H9 (cell line): ENCODE measurements around the gene PEMT. TPM values are rescaled to one million over a fixed set of nuclear protein-coding genes. Genes with fewer than 3 reads are reported as not detected.

Experiments
- DNase-seq: peaks from one replicate; pipeline ENCODE4 v3.0.0-alpha.2; 2017
- H2AFZ ChIP-seq: one replicate; pipeline ENCODE4 v1.6.1; 2013; ENCODE audit warnings: mild to moderate bottlenecking, low read length, control low read depth, moderate library complexity
- H2AK5ac ChIP-seq: 2 replicates; pipeline ENCODE4 v1.6.1; 2013; ENCODE audit warnings: low read length, control low read depth, mixed read lengths; ENCODE audit not compliant: insufficient read length
- H2BK120ac ChIP-seq: one replicate; pipeline ENCODE4 v1.6.1; 2013; ENCODE audit warnings: low read depth, mild to moderate bottlenecking, low read length, control low read depth, inconsistent platforms; ENCODE audit not compliant: poor library complexity, severe bottlenecking
- H2BK12ac ChIP-seq: 2 replicates; pipeline ENCODE4 v1.6.1; 2013; ENCODE audit warnings: low read length, control low read depth, mixed read lengths, low read depth; ENCODE audit not compliant: insufficient read length
- H2BK15ac ChIP-seq: 2 replicates; pipeline ENCODE4 v1.6.1; 2013; ENCODE audit warnings: low read depth, low read length, control low read depth
- H2BK20ac ChIP-seq: one replicate; pipeline ENCODE4 v1.6.1; 2013; ENCODE audit warnings: low read depth, mild to moderate bottlenecking, low read length, control low read depth, inconsistent platforms; ENCODE audit not compliant: poor library complexity, severe bottlenecking
- H2BK5ac ChIP-seq: 2 replicates; pipeline ENCODE4 v1.6.1; 2013; ENCODE audit warnings: low read length, control low read depth, mixed read lengths; ENCODE audit not compliant: insufficient read length
- H3K14ac ChIP-seq: 2 replicates; pipeline ENCODE4 v1.6.1; 2013; ENCODE audit warnings: low read length, control low read depth; ENCODE audit not compliant: insufficient read depth
- H3K18ac ChIP-seq: 2 replicates; pipeline ENCODE4 v1.6.1; 2013; ENCODE audit warnings: low read depth, mild to moderate bottlenecking, mixed read lengths, low read length, control low read depth; ENCODE audit not compliant: insufficient read length
- H3K23ac ChIP-seq: 2 replicates; pipeline ENCODE4 v1.6.1; 2013; ENCODE audit warnings: low read length, control low read depth, mixed read lengths, low read depth; ENCODE audit not compliant: insufficient read length
- H3K23me2 ChIP-seq: 2 replicates; pipeline ENCODE4 v1.6.1; 2013; ENCODE audit warnings: low read depth, mild to moderate bottlenecking, mixed read lengths, low read length, control low read depth; ENCODE audit not compliant: insufficient read length, poor library complexity, severe bottlenecking
- H3K27ac ChIP-seq: 2 replicates; pipeline ENCODE4 v1.5.1; 2013; ENCODE audit warnings: low read length, control low read depth, mixed read lengths, low read depth; ENCODE audit not compliant: insufficient read length
- H3K27me3 ChIP-seq: 2 replicates; pipeline ENCODE4 v1.6.1; 2013; ENCODE audit warnings: low read length, control low read depth, inconsistent platforms; ENCODE audit not compliant: insufficient read depth
- H3K4ac ChIP-seq: 2 replicates; pipeline ENCODE4 v1.6.1; 2013; ENCODE audit warnings: low read depth, mild to moderate bottlenecking, control low read depth, inconsistent platforms, low read length, moderate library complexity
- H3K4me1 ChIP-seq: 2 replicates; pipeline ENCODE4 v1.6.1; 2013; ENCODE audit warnings: low read length, control low read depth, inconsistent platforms; ENCODE audit not compliant: insufficient read depth
- H3K4me2 ChIP-seq: 2 replicates; pipeline ENCODE4 v1.6.1; 2013; ENCODE audit warnings: low read length, control low read depth, mixed read lengths; ENCODE audit not compliant: insufficient read length, insufficient read depth
- H3K56ac ChIP-seq: 2 replicates; pipeline ENCODE4 v1.6.1; 2013; ENCODE audit warnings: low read depth, mild to moderate bottlenecking, mixed read lengths, low read length, control low read depth; ENCODE audit not compliant: insufficient read length
- H3K79me1 ChIP-seq: 2 replicates; pipeline ENCODE4 v1.6.1; 2013; ENCODE audit warnings: low read depth, mild to moderate bottlenecking, moderate library complexity, low read length, control low read depth, inconsistent platforms; ENCODE audit not compliant: insufficient read depth, poor library complexity, severe bottlenecking
- H3K79me2 ChIP-seq: 2 replicates; pipeline ENCODE4 v1.6.1; 2013; ENCODE audit warnings: low read length, control low read depth, inconsistent platforms; ENCODE audit not compliant: insufficient read depth
- H3K9ac ChIP-seq: 2 replicates; pipeline ENCODE4 v1.6.1; 2013; ENCODE audit warnings: low read length, control low read depth, mixed read lengths; ENCODE audit not compliant: insufficient read length; ENCODE audit errors: extremely low read depth
- H3K9me3 ChIP-seq: one replicate; pipeline ENCODE4 v1.6.1; 2013; ENCODE audit warnings: low read depth, low read length, inconsistent platforms; ENCODE audit not compliant: control insufficient read depth
- H3T11ph ChIP-seq: one replicate; pipeline ENCODE4 v1.6.1; 2013; ENCODE audit warnings: mild to moderate bottlenecking, low read length, control low read depth, inconsistent platforms
- H4K20me1 ChIP-seq: one replicate; pipeline ENCODE4 v1.6.1; 2013; ENCODE audit not compliant: control insufficient read depth, insufficient read length, insufficient read depth
- H4K5ac ChIP-seq: 2 replicates; pipeline ENCODE4 v1.6.1; 2013; ENCODE audit warnings: low read depth, mild to moderate bottlenecking, mixed read lengths, low read length, control low read depth; ENCODE audit not compliant: insufficient read length
- H4K8ac ChIP-seq: replicated peaks from 2 replicates; pipeline ENCODE4 v1.6.1; 2013; ENCODE audit warnings: low read length, control low read depth, mixed read lengths, low read depth; ENCODE audit not compliant: insufficient read length
- H4K91ac ChIP-seq: 2 replicates; pipeline ENCODE4 v1.6.1; 2013; ENCODE audit warnings: low read depth, mild to moderate bottlenecking, moderate library complexity, mixed read lengths, low read length, control low read depth; ENCODE audit not compliant: insufficient read length
- H3K27ac Mint-ChIP-seq, 3 experiments: 2 replicates in 2 of 3; 3 replicates in 1 of 3; pipeline ENCODE4 v1.8.0; 2020 to 2021; ENCODE audit warnings: mixed read lengths in 3 of 3, mild to moderate bottlenecking in 1 of 3, moderate library complexity in 1 of 3
- H3K27me3 Mint-ChIP-seq: 2 replicates; pipeline ENCODE4 v1.8.0; 2021; ENCODE audit warnings: low read depth, mild to moderate bottlenecking, moderate library complexity, mixed read lengths
- H3K36me3 Mint-ChIP-seq, 3 experiments: 2 replicates in 2 of 3; 3 replicates in 1 of 3; pipeline ENCODE4 v1.8.0; 2020 to 2021; ENCODE audit warnings: low read depth in 3 of 3, mixed read lengths in 3 of 3; ENCODE audit not compliant: insufficient read depth in 1 of 3
- H3K4me1 Mint-ChIP-seq, 2 experiments: 2 replicates each; pipeline ENCODE4 v1.8.0; 2020; ENCODE audit warnings: mixed read lengths in 2 of 2
- H3K4me3 Mint-ChIP-seq, 2 experiments: 2 replicates in 1 of 2; 3 replicates in 1 of 2; pipeline ENCODE4 v1.8.0; 2020 to 2021; ENCODE audit warnings: mild to moderate bottlenecking in 2 of 2, mixed read lengths in 2 of 2, moderate library complexity in 1 of 2
- H3K9me3 Mint-ChIP-seq, 2 experiments: 2 replicates in 1 of 2; 3 replicates in 1 of 2; pipeline ENCODE4 v1.8.0; 2020; ENCODE audit warnings: mild to moderate bottlenecking in 2 of 2, mixed read lengths in 2 of 2, moderate library complexity in 1 of 2
- CTCF ChIP-seq: fragments of 200-600 bp; sonication (generic); conservative IDR thresholded peaks from 3 replicates; pipeline ENCODE4 v1.8.0; 2021; ENCODE audit warnings: antibody characterized with exemption, mild to moderate bottlenecking
- WGBS: extraction: QIAGEN DNeasy Blood & Tissue Kit; methylation state at CpG from one replicate; pipeline ENCODE4 v1.1.7; 2013; ENCODE audit warnings: missing lambda C conversion rate, low lambda C conversion rate, mixed read lengths; ENCODE audit not compliant: insufficient read length; ENCODE audit errors: extremely low coverage; 5-methylcytosine and 5-hydroxymethylcytosine counted together
- total RNA-seq: library from RNA; stranded (reverse); gene quantifications from 2 replicates; pipeline ENCODE4 v1.2.1, GENCODE V29; 2021

PEMT gene
- total RNA-seq, 1 experiment from 2014 or later = 63.2 TPM

GRCh38 chr17:17462048-17462824 is 129.3 kb downstream of the PEMT start:
- H3K79me2 ChIP-seq = no peaks in the 10 kb centered on the region
- H3K4me1 Mint-ChIP-seq = no peaks in the 10 kb centered on the region
- H3K27ac ChIP-seq = no peak overlapping the region
- H3K79me1 ChIP-seq = no peaks in the 10 kb centered on the region
- no peak overlapping the region for H3K9ac ChIP-seq
- no peaks in the 10 kb centered on the region for H4K20me1 ChIP-seq
- H2BK15ac ChIP-seq = no peak overlapping the region
- peaks cover 6 to 7% of the 10 kb centered on the region in 2 experiments; a peak in 4 of 5 replicates for H3K9me3 Mint-ChIP-seq
- H2BK5ac ChIP-seq = no peak overlapping the region
- H3K56ac ChIP-seq = no peak overlapping the region
- no peak overlapping the region for H3K23ac ChIP-seq
- no peak overlapping the region for H2AK5ac ChIP-seq
- no peak overlapping the region for H3K4me2 ChIP-seq
- no peak overlapping the region for H2BK20ac ChIP-seq
- H3K18ac ChIP-seq = no peak overlapping the region
- no peaks in the 10 kb centered on the region for H3K4me1 ChIP-seq
- no peak overlapping the region for H2BK12ac ChIP-seq
- H3K23me2 ChIP-seq = no peaks in the 10 kb centered on the region
- peaks cover 4 to 5% (median 4%) of the 10 kb centered on the region in 3 experiments; a peak in 3 of 7 replicates for H3K36me3 Mint-ChIP-seq
- H3K27me3 ChIP-seq = no peaks in the 10 kb centered on the region
- H4K8ac ChIP-seq = no peak overlapping the region
- no CpG with 5 or more reads among the region's 15 CpGs for WGBS
- H2BK120ac ChIP-seq = no peak overlapping the region
- H3K9me3 ChIP-seq = no peaks in the 10 kb centered on the region
- TF ChIP-seq CTCF = no peak
- no peak for DNase-seq
- no peak overlapping the region for H3K4me3 Mint-ChIP-seq
- H2AFZ ChIP-seq = no peak overlapping the region
- H4K5ac ChIP-seq = no peak overlapping the region
- no peak overlapping the region for H3K4ac ChIP-seq
- no peak overlapping the region for H3K27ac Mint-ChIP-seq
- peaks cover 29% of the 10 kb centered on the region for H3K27me3 Mint-ChIP-seq
- H3K14ac ChIP-seq = no peak overlapping the region; the same call in 1 of the 2 replicates
- no peak overlapping the region for H4K91ac ChIP-seq
- H3T11ph ChIP-seq = no peak overlapping the region
